SIG-M5 treated with dmso at 0.1 percent for 504 hours (cell line): ENCODE results near the gene THADA.
"Not testable (repeated sequence)": the region's sequence is repeated elsewhere in the genome, so short reads cannot be mapped to it uniquely, and the experiment has no call there.

ENCODE experiments used
- DNase-seq: peaks from one replicate; lab custom pipeline; 2025; ENCODE audit not compliant: unreplicated experiment; lab: John Stamatoyannopoulos, UW

Gene THADA

GRCh38 chr2:43542285-43542933 is 53.4 kb downstream of the THADA start:
- peak; percentile 29 for DNase-seq

- DNase-seq: no peak
Measured at GRCh38 chr2:43541165-43541564, 54.7 kb downstream of the THADA start.

GRCh38 chr2:43540021-43540779 is 55.6 kb downstream of the THADA start:
- peak; percentile 85 for DNase-seq

- no peak for DNase-seq
Measured at GRCh38 chr2:43539436-43539835, 56.4 kb downstream of the THADA start.

- DNase-seq: no peak
Measured at GRCh38 chr2:43538034-43538670, 57.7 kb downstream of the THADA start.

- peak; percentile 64 for DNase-seq
Measured at GRCh38 chr2:43537137-43537536, 58.7 kb downstream of the THADA start.

- no peak for DNase-seq
Measured at GRCh38 chr2:43534569-43534968, 61.3 kb downstream of the THADA start.

GRCh38 chr2:43532572-43532971 is 63.3 kb downstream of the THADA start:
- DNase-seq: not testable (repeated sequence)

- no peak for DNase-seq
Measured at GRCh38 chr2:43531251-43531650, 64.6 kb downstream of the THADA start.

GRCh38 chr2:43526994-43527393 is 68.8 kb downstream of the THADA start:
- no peak for DNase-seq

- no peak for DNase-seq
Measured at GRCh38 chr2:43525506-43525905, 70.3 kb downstream of the THADA start.

- no peak for DNase-seq
Measured at GRCh38 chr2:43524177-43524965, 71.5 kb downstream of the THADA start.

- DNase-seq: no peak
Measured at GRCh38 chr2:43522177-43522576, 73.7 kb downstream of the THADA start.

- DNase-seq: no peak
Measured at GRCh38 chr2:43521568-43521967, 74.3 kb downstream of the THADA start.

- DNase-seq: no peak
Measured at GRCh38 chr2:43520919-43521318, 74.9 kb downstream of the THADA start.

GRCh38 chr2:43519643-43520221 is 76.1 kb downstream of the THADA start:
- DNase-seq: peak; percentile 28

- no peak for DNase-seq
Measured at GRCh38 chr2:43518718-43519117, 77.1 kb downstream of the THADA start.

GRCh38 chr2:43518181-43518580 is 77.7 kb downstream of the THADA start:
- no peak for DNase-seq

- DNase-seq: no peak
Measured at GRCh38 chr2:43515807-43516497, 79.9 kb downstream of the THADA start.

- no peak for DNase-seq
Measured at GRCh38 chr2:43515248-43515647, 80.6 kb downstream of the THADA start.
